ENCODE results near the gene TAB2.
"Not testable (repeated sequence)": the region's sequence is repeated elsewhere in the genome, so short reads cannot be mapped to it uniquely, and the experiment has no call there.

The TAB2 gene

DNA sequence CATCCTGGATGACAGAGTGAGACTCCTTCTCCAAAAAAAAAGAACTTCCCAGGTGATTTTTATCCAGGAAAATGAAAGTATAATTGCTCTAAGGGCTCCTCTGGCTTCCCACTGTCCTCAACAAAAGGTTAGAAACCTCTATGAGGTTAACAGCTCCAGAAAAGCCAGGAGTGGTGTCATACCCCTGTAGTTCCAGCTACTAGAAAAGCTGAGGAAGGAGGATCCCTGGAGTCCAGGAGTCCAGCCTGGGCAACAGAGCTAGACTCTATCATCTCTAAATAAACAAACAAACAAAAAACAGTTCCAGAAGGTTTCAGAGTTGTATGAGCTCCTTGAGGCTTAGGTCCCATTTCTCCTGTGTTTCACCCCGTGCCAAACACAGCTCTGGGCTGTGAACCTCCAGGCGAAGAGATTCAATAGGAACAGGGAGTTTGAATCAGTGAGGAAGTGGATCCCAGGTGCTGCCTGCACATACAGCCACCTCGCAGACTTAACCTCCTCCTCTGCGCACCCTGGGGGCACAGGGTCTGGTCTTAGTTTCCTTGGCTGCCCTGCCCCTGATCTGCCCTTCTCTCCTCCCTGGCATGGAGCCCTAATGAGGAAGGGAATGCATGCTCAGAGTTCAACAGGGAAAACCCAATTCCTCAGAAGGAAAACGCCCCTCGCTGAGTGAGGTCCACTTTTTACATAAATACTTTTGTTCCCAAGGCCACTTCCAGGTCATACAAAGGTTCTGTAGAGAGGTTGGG, 136.3 kb downstream of the TAB2 start:
- Histone ChIP-seq H3K4me3 (ENCODE audit: low read length in 2 of 2) (peak overlapping the region; percentile 19 to 26), H3K27me3 (ENCODE audit: control insufficient read depth in 2 of 2, insufficient read depth in 2 of 2, low read length in 2 of 2) (no peaks in the 10 kb centered on the region), H3K9ac (ENCODE audit: low read depth in 1 of 2, low read length in 2 of 2) (peak overlapping the region; percentile 15 to 23), H3K9me3 (ENCODE audit: control insufficient read depth in 2 of 2, low read length in 2 of 2) (no peaks in the 10 kb centered on the region), H3K36me3 (ENCODE audit: control insufficient read depth in 2 of 2, insufficient read depth in 2 of 2, low read length in 2 of 2) (peaks cover 0 to 8% of the 10 kb centered on the region in 2 donors), H3K27ac (ENCODE audit: low read depth in 2 of 2, low read length in 2 of 2) (peak overlapping the region; percentile 75 to 77), H3K4me1 (ENCODE audit: control insufficient read depth in 2 of 2, insufficient read depth in 2 of 2, low read length in 2 of 2) (peaks cover 40 to 48% of the 10 kb centered on the region in 2 donors)

GRCh38 chr6:149454346-149454848, 136.9 kb downstream of the TAB2 start:
- H3K36me3 ChIP-seq (ENCODE audit: control insufficient read depth in 2 of 2, insufficient read depth in 2 of 2, low read length in 2 of 2), result peaks cover 0 to 7% of the 10 kb centered on the region in 2 donors
- no peaks in the 10 kb centered on the region for H3K27me3 ChIP-seq (ENCODE audit: control insufficient read depth in 2 of 2, insufficient read depth in 2 of 2, low read length in 2 of 2)
- peak overlapping the region in 1 of 2 donors; percentile 26 for H3K4me3 ChIP-seq (ENCODE audit: low read length in 2 of 2)
- peak overlapping the region; percentile 15 to 23 for H3K9ac ChIP-seq (ENCODE audit: low read depth in 1 of 2, low read length in 2 of 2)
- no peaks in the 10 kb centered on the region for H3K9me3 ChIP-seq (ENCODE audit: control insufficient read depth in 2 of 2, low read length in 2 of 2)
- H3K4me1 ChIP-seq (ENCODE audit: control insufficient read depth in 2 of 2, insufficient read depth in 2 of 2, low read length in 2 of 2), result peaks cover 40 to 48% of the 10 kb centered on the region in 2 donors
- H3K27ac ChIP-seq (ENCODE audit: low read depth in 2 of 2, low read length in 2 of 2), result peak overlapping the region; percentile 75 to 77

DNA sequence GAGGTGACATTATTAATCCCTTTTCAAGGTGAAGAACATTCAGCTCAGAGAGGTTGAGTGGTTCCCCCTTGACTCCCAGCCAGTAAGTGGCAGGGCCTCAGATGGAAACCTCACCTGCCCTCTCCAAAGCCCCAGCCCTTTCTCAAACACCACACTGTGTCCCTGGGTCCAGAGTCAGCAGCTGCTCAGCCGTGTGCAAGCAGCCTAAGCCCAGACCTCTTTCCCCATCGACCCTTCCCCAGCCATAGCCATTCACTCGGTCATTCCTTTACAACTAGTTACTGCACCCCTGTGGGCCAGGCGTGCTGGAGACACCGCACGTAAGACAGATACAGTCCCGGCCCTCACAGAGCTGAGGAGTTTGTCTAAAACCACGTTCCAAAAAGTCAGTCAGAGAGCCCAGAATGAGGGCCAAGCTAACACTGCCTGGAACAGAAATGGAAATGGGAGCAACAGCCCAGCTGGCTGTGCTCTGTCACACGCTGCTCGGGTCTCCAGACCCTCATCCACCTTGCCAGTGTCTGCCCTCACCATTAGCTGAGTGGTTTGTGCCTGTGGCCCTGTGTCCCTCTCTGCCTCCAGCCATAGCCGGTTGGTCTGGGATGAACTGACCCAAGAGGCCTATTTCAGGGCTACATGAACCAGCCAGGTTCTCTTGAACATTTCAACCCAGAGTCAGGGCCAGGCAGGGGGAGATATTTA, 137.7 kb downstream of the TAB2 start:
- H3K9me3 ChIP-seq (ENCODE audit: control insufficient read depth in 2 of 2, low read length in 2 of 2), result no peaks in the 10 kb centered on the region
- H3K27me3 ChIP-seq (ENCODE audit: control insufficient read depth in 2 of 2, insufficient read depth in 2 of 2, low read length in 2 of 2), result no peaks in the 10 kb centered on the region
- peaks cover 0 to 7% of the 10 kb centered on the region in 2 donors for H3K36me3 ChIP-seq (ENCODE audit: control insufficient read depth in 2 of 2, insufficient read depth in 2 of 2, low read length in 2 of 2)
- peak overlapping the region; percentile 75 to 77 for H3K27ac ChIP-seq (ENCODE audit: low read depth in 2 of 2, low read length in 2 of 2)
- H3K9ac ChIP-seq (ENCODE audit: low read depth in 1 of 2, low read length in 2 of 2), result no peak overlapping the region
- peaks cover 36 to 42% of the 10 kb centered on the region in 2 donors for H3K4me1 ChIP-seq (ENCODE audit: control insufficient read depth in 2 of 2, insufficient read depth in 2 of 2, low read length in 2 of 2)
- H3K4me3 ChIP-seq (ENCODE audit: low read length in 2 of 2), result peak overlapping the region in 1 of 2 donors; percentile 22

- no peaks in the 10 kb centered on the region for H3K9me3 ChIP-seq (ENCODE audit: control insufficient read depth in 2 of 2, low read length in 2 of 2)
- H3K27ac ChIP-seq (ENCODE audit: low read depth in 2 of 2, low read length in 2 of 2), result no peak overlapping the region
- H3K4me1 ChIP-seq (ENCODE audit: control insufficient read depth in 2 of 2, insufficient read depth in 2 of 2, low read length in 2 of 2), result peaks cover 31 to 37% of the 10 kb centered on the region in 2 donors
- H3K36me3 ChIP-seq (ENCODE audit: control insufficient read depth in 2 of 2, insufficient read depth in 2 of 2, low read length in 2 of 2), result peaks cover 1 to 7% of the 10 kb centered on the region in 2 donors
- H3K27me3 ChIP-seq (ENCODE audit: control insufficient read depth in 2 of 2, insufficient read depth in 2 of 2, low read length in 2 of 2), result no peaks in the 10 kb centered on the region
- no peak overlapping the region for H3K9ac ChIP-seq (ENCODE audit: low read depth in 1 of 2, low read length in 2 of 2)
- H3K4me3 ChIP-seq (ENCODE audit: low read length in 2 of 2), result no peak overlapping the region
Measured at GRCh38 chr6:149456311-149457021, 139.0 kb downstream of the TAB2 start.

DNA sequence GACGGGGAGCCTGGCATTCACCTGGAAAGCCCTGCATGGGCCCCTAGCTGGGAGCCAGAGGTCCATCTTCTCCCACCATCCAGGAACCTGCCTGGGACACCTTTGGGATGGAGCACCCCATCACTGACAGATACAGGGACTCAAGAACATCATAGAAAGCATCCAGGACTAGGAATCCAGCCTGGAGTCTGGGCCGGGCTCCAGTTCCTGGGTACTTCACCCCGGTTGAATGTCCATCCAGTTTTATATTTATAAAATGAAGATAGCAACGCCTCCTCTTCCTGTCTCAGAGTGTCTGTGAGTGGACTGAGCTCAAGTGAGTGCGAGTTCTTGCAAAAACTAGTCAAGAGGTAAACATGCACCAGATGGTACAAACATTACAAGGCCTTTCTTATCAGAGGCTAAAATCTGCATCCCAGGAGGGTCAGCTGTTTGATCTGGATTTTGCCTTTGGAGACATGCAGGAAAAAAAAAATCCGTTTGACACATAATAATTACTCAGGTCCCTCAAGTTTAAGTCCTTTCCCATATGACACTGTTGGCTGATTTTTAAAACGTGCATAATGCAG, 139.9 kb downstream of the TAB2 start:
- no peak overlapping the region for H3K4me3 ChIP-seq (ENCODE audit: low read length in 2 of 2)
- peaks cover 22 to 28% of the 10 kb centered on the region in 2 donors for H3K4me1 ChIP-seq (ENCODE audit: control insufficient read depth in 2 of 2, insufficient read depth in 2 of 2, low read length in 2 of 2)
- H3K9me3 ChIP-seq (ENCODE audit: control insufficient read depth in 2 of 2, low read length in 2 of 2), result no peaks in the 10 kb centered on the region
- no peak overlapping the region for H3K9ac ChIP-seq (ENCODE audit: low read depth in 1 of 2, low read length in 2 of 2)
- H3K27ac ChIP-seq (ENCODE audit: low read depth in 2 of 2, low read length in 2 of 2), result no peak overlapping the region
- H3K27me3 ChIP-seq (ENCODE audit: control insufficient read depth in 2 of 2, insufficient read depth in 2 of 2, low read length in 2 of 2), result no peaks in the 10 kb centered on the region
- H3K36me3 ChIP-seq (ENCODE audit: control insufficient read depth in 2 of 2, insufficient read depth in 2 of 2, low read length in 2 of 2), result peaks cover 2 to 7% of the 10 kb centered on the region in 2 donors

DNA sequence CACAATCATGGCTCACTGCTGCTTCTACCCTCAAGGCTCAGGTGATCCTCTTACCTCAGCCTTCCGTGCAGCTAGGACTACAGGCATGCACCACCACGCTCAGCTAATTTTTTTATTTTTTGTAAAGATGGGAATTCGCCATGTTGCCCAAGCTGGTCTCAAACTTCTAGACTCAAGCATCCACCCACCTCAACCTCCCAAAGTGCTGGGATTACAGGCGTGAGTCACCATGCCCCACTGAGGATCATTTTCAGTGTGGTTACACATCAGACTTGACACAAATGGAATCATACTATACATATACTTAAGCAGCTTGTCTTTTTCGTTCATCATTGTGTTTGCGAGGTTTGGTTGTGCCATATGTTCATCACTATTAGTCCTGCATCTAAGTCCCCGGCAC, 140.7 kb downstream of the TAB2 start:
- no peak overlapping the region for H3K27ac ChIP-seq (ENCODE audit: low read depth in 2 of 2, low read length in 2 of 2)
- peaks cover 20% of the 10 kb centered on the region in 2 donors for H3K4me1 ChIP-seq (ENCODE audit: control insufficient read depth in 2 of 2, insufficient read depth in 2 of 2, low read length in 2 of 2)
- no peak overlapping the region for H3K9ac ChIP-seq (ENCODE audit: low read depth in 1 of 2, low read length in 2 of 2)
- H3K36me3 ChIP-seq (ENCODE audit: control insufficient read depth in 2 of 2, insufficient read depth in 2 of 2, low read length in 2 of 2), result peaks cover 2 to 7% of the 10 kb centered on the region in 2 donors
- no peaks in the 10 kb centered on the region for H3K9me3 ChIP-seq (ENCODE audit: control insufficient read depth in 2 of 2, low read length in 2 of 2)
- H3K27me3 ChIP-seq (ENCODE audit: control insufficient read depth in 2 of 2, insufficient read depth in 2 of 2, low read length in 2 of 2), result no peaks in the 10 kb centered on the region
- no peak overlapping the region for H3K4me3 ChIP-seq (ENCODE audit: low read length in 2 of 2)

DNA sequence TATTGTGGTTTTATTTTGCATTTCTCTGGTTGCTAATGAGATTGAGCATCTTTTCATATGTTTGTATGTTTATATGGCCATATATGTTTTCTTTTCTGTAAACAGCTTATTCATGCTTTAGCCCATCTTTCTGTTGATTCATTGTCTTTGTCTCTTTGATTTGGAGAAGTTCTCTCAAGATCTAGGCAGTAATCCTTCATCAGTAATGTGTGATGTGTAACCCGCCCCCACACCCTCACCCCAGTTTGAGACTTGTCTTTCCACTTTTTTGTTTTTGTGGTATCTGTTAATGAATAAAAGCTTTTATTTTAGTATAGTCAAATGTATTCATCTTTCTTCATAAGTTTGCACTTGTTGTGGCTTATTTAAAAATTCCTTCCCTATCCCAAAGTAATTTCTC, 141.3 kb downstream of the TAB2 start:
- peaks cover 2 to 7% of the 10 kb centered on the region in 2 donors for H3K36me3 ChIP-seq (ENCODE audit: control insufficient read depth in 2 of 2, insufficient read depth in 2 of 2, low read length in 2 of 2)

DNA sequence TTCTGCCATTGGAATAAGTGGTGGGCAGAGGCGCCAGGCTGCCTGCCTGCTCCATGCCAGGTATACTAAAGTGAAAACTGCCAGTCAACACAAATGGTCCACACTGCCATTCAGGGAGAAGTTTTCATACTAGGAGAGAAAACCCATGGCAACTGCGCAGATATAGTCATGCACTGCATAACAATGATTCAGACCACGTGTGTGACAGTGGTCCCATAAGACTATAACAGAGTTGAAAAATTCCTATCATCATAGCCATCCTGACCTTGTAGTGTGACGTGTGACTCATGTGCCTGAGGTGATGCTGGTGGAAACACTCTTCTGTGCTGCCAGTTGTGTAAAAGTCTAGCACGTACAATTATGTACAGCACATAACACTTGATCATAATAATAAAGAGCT, 142.2 kb downstream of the TAB2 start:
- H3K4me3 ChIP-seq (ENCODE audit: low read length in 2 of 2), result no peak overlapping the region
- no peak overlapping the region for H3K27ac ChIP-seq (ENCODE audit: low read depth in 2 of 2, low read length in 2 of 2)
- peaks cover 2 to 7% of the 10 kb centered on the region in 2 donors for H3K36me3 ChIP-seq (ENCODE audit: control insufficient read depth in 2 of 2, insufficient read depth in 2 of 2, low read length in 2 of 2)
- no peak overlapping the region for H3K9ac ChIP-seq (ENCODE audit: low read depth in 1 of 2, low read length in 2 of 2)
- H3K4me1 ChIP-seq (ENCODE audit: control insufficient read depth in 2 of 2, insufficient read depth in 2 of 2, low read length in 2 of 2), result peaks cover 5 to 6% of the 10 kb centered on the region in 2 donors
- no peaks in the 10 kb centered on the region for H3K9me3 ChIP-seq (ENCODE audit: control insufficient read depth in 2 of 2, low read length in 2 of 2)
- H3K27me3 ChIP-seq (ENCODE audit: control insufficient read depth in 2 of 2, insufficient read depth in 2 of 2, low read length in 2 of 2), result no peaks in the 10 kb centered on the region

More for the DNA sequence above, 141.3 kb downstream of the TAB2 start:
- no peak overlapping the region for H3K9ac ChIP-seq (ENCODE audit: low read depth in 1 of 2, low read length in 2 of 2)
- peaks cover 14 to 16% of the 10 kb centered on the region in 2 donors for H3K4me1 ChIP-seq (ENCODE audit: control insufficient read depth in 2 of 2, insufficient read depth in 2 of 2, low read length in 2 of 2)
- H3K27ac ChIP-seq (ENCODE audit: low read depth in 2 of 2, low read length in 2 of 2), result no peak overlapping the region
- no peak overlapping the region for H3K4me3 ChIP-seq (ENCODE audit: low read length in 2 of 2)
- no peaks in the 10 kb centered on the region for H3K27me3 ChIP-seq (ENCODE audit: control insufficient read depth in 2 of 2, insufficient read depth in 2 of 2, low read length in 2 of 2)
- H3K9me3 ChIP-seq (ENCODE audit: control insufficient read depth in 2 of 2, low read length in 2 of 2), result no peaks in the 10 kb centered on the region

- H3K27me3 ChIP-seq (ENCODE audit: control insufficient read depth in 2 of 2, insufficient read depth in 2 of 2, low read length in 2 of 2); H3K4me1 ChIP-seq (ENCODE audit: control insufficient read depth in 2 of 2, insufficient read depth in 2 of 2, low read length in 2 of 2); H3K36me3 ChIP-seq (ENCODE audit: control insufficient read depth in 2 of 2, insufficient read depth in 2 of 2, low read length in 2 of 2); H3K4me3 ChIP-seq (ENCODE audit: low read length in 2 of 2); H3K9me3 ChIP-seq (ENCODE audit: control insufficient read depth in 2 of 2, low read length in 2 of 2); H3K27ac ChIP-seq (ENCODE audit: low read depth in 2 of 2, low read length in 2 of 2); H3K9ac ChIP-seq (ENCODE audit: low read depth in 1 of 2, low read length in 2 of 2): not testable (repeated sequence)
Measured at GRCh38 chr6:149460249-149460648, 142.7 kb downstream of the TAB2 start.
